Measurements from ENCODE around the gene ACP7.
"Not testable (repeated sequence)": the region's sequence is repeated elsewhere in the genome, so short reads cannot be mapped to it uniquely, and the experiment has no call there.

Gene ACP7

GRCh38 chr19:39128516-39129079 lies 44.4 kb downstream of the ACP7 start:
- in situ Hi-C loops (cut with MboI; ENCODE audit: low sequenced_read_pairs): no loop called here

- in situ Hi-C loops (cut with MboI; ENCODE audit: low sequenced_read_pairs): no loop called here
These were observed 44.9 kb downstream of the ACP7 start for GRCh38 chr19:39129116-39129515.

GRCh38 chr19:39130337-39131254 lies 46.4 kb downstream of the ACP7 start:
- in situ Hi-C loops (cut with MboI; ENCODE audit: low sequenced_read_pairs): no loop called here

- in situ Hi-C loops (cut with MboI; ENCODE audit: low sequenced_read_pairs): no loop called here
These were observed 47.1 kb downstream of the ACP7 start for GRCh38 chr19:39131255-39131755.

GRCh38 chr19:39132344-39132969 lies 48.3 kb downstream of the ACP7 start:
- in situ Hi-C loops (cut with MboI; ENCODE audit: low sequenced_read_pairs): no loop called here

- in situ Hi-C loops (cut with MboI; ENCODE audit: low sequenced_read_pairs): no loop called here
These were observed 49.5 kb downstream of the ACP7 start for GRCh38 chr19:39133431-39134270.

GRCh38 chr19:39135701-39136100 lies 51.5 kb downstream of the ACP7 start:
- in situ Hi-C loops (cut with MboI; ENCODE audit: low sequenced_read_pairs): no loop called here

- in situ Hi-C loops (cut with MboI; ENCODE audit: low sequenced_read_pairs): no loop called here
These were observed 52.2 kb downstream of the ACP7 start for GRCh38 chr19:39136225-39136940.

- in situ Hi-C loops (cut with MboI; ENCODE audit: low sequenced_read_pairs): no loop called here
These were observed 53.0 kb downstream of the ACP7 start for GRCh38 chr19:39137131-39137530.

GRCh38 chr19:39138221-39139211 lies 54.3 kb downstream of the ACP7 start:
- in situ Hi-C loops (cut with MboI; ENCODE audit: low sequenced_read_pairs): no loop called here

- in situ Hi-C loops (cut with MboI; ENCODE audit: low sequenced_read_pairs): no loop called here
These were observed 55.2 kb downstream of the ACP7 start for GRCh38 chr19:39139305-39139874.

GRCh38 chr19:39139971-39140453 lies 55.8 kb downstream of the ACP7 start:
- in situ Hi-C loops (cut with MboI; ENCODE audit: low sequenced_read_pairs): no loop called here

- in situ Hi-C loops (cut with MboI; ENCODE audit: low sequenced_read_pairs): no loop called here
These were observed 56.4 kb downstream of the ACP7 start for GRCh38 chr19:39140594-39140993.

- in situ Hi-C loops (cut with MboI; ENCODE audit: low sequenced_read_pairs): no loop called here
These were observed 57.8 kb downstream of the ACP7 start for GRCh38 chr19:39141929-39142328.

GRCh38 chr19:39142630-39143029 lies 58.5 kb downstream of the ACP7 start:
- in situ Hi-C loops (cut with MboI; ENCODE audit: low sequenced_read_pairs): no loop called here

- in situ Hi-C loops (cut with MboI; ENCODE audit: low sequenced_read_pairs): not testable (repeated sequence)
These were observed 59.7 kb downstream of the ACP7 start for GRCh38 chr19:39143757-39144289.

GRCh38 chr19:39144290-39145071 lies 60.3 kb downstream of the ACP7 start:
- in situ Hi-C loops (cut with MboI; ENCODE audit: low sequenced_read_pairs): no loop called here
